Body of pancreas (tissue), 4 donors: ENCODE measurements around the gene EMB.
"Not testable (repeated sequence)": the region's sequence is repeated elsewhere in the genome, so short reads cannot be mapped to it uniquely, and the experiment has no call there.

Source experiments
- POLR2A ChIP-seq, 3 donors: fragments of 450-650 bp; IDR thresholded peaks; one replicate each; pipeline ENCODE4 v1.6.1; 2016; ENCODE audit warnings: antibody characterized with exemption in 3 of 3, mild to moderate bottlenecking in 2 of 3
- TF ChIP-seq, protein P1 (sequence below), 7 experiments: fragments of 450-650 bp in 4 of 7; fragments of 200-600 bp in 3 of 7; sonication (generic) in 3 of 7; IDR thresholded peaks; one replicate each; pipeline ENCODE4 v1.5.1; 2016 to 2019; ENCODE audit warnings: antibody characterized with exemption in 7 of 7

GRCh38 chr5:50392289-50392688 lies 48.8 kb downstream of the EMB start:
- TF ChIP-seq, protein P1, sequence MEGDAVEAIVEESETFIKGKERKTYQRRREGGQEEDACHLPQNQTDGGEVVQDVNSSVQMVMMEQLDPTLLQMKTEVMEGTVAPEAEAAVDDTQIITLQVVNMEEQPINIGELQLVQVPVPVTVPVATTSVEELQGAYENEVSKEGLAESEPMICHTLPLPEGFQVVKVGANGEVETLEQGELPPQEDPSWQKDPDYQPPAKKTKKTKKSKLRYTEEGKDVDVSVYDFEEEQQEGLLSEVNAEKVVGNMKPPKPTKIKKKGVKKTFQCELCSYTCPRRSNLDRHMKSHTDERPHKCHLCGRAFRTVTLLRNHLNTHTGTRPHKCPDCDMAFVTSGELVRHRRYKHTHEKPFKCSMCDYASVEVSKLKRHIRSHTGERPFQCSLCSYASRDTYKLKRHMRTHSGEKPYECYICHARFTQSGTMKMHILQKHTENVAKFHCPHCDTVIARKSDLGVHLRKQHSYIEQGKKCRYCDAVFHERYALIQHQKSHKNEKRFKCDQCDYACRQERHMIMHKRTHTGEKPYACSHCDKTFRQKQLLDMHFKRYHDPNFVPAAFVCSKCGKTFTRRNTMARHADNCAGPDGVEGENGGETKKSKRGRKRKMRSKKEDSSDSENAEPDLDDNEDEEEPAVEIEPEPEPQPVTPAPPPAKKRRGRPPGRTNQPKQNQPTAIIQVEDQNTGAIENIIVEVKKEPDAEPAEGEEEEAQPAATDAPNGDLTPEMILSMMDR (IDR thresholded peaks at IDR 0.05): not testable (repeated sequence)
- TF ChIP-seq POLR2A (IDR thresholded peaks at IDR 0.05): not testable (repeated sequence)
